MM.1S (cell line): Measurements from ENCODE around the gene SYCE1.
"Not testable (repeated sequence)": the region's sequence is repeated elsewhere in the genome, so short reads cannot be mapped to it uniquely, and the experiment has no call there.

Source experiments
- DNase-seq: peaks from one replicate; pipeline ENCODE4 v3.0.0-alpha.2; 2015
- H2AFZ ChIP-seq: fragments of 300-600 bp; sonication (generic); 2 replicates; pipeline ENCODE4 v1.6.0; 2016; ENCODE audit warnings: antibody characterized with exemption, low read length
- H3F3A ChIP-seq: fragments of 300-600 bp; sonication (generic); 2 replicates; pipeline ENCODE4 v1.6.1; 2016; ENCODE audit warnings: mild to moderate bottlenecking, antibody characterized with exemption, low read length, moderate library complexity, mixed read lengths; ENCODE audit not compliant: insufficient read depth
- H3K27ac ChIP-seq: fragments of 300-600 bp; sonication (generic); 2 replicates; pipeline ENCODE4 v1.5.1; 2016; ENCODE audit warnings: mild to moderate bottlenecking, low read length
- H3K27me3 ChIP-seq: fragments of 300-600 bp; sonication (generic); replicated peaks from 2 replicates; pipeline ENCODE4 v1.6.0; 2016; ENCODE audit warnings: low read length; ENCODE audit not compliant: insufficient read depth
- H3K36me3 ChIP-seq: fragments of 300-600 bp; sonication (generic); replicated peaks from 2 replicates; pipeline ENCODE4 v1.6.1; 2016; ENCODE audit warnings: mild to moderate bottlenecking, low read length, mixed read lengths; ENCODE audit not compliant: insufficient read depth
- H3K4me1 ChIP-seq: fragments of 300-600 bp; sonication (generic); 2 replicates; pipeline ENCODE4 v1.6.1; 2016; ENCODE audit warnings: low read length, mixed read lengths
- H3K4me2 ChIP-seq: fragments of 300-600 bp; sonication (generic); 2 replicates; pipeline ENCODE4 v1.6.0; 2016; ENCODE audit warnings: low read depth, low read length
- H3K4me3 ChIP-seq: fragments of 300-600 bp; sonication (generic); 2 replicates; pipeline ENCODE4 v1.5.1; 2016; ENCODE audit warnings: low read length, mixed read lengths
- H3K79me2 ChIP-seq: fragments of 300-600 bp; sonication (generic); 2 replicates; pipeline ENCODE4 v1.6.1; 2016; ENCODE audit warnings: mixed run types, low read length, mixed read lengths
- H3K9ac ChIP-seq: fragments of 300-600 bp; sonication (generic); 2 replicates; pipeline ENCODE4 v1.6.1; 2016; ENCODE audit warnings: low read length, mixed read lengths
- H3K9me2 ChIP-seq: fragments of 300-600 bp; sonication (generic); replicated peaks from 2 replicates; pipeline ENCODE4 v1.6.1; 2016; ENCODE audit warnings: mild to moderate bottlenecking, low read length, mixed read lengths; ENCODE audit not compliant: insufficient read depth
- H3K9me3 ChIP-seq: fragments of 300-600 bp; sonication (generic); replicated peaks from 2 replicates; pipeline ENCODE4 v1.6.1; 2016; ENCODE audit warnings: mild to moderate bottlenecking, low read length, mixed read lengths; ENCODE audit not compliant: insufficient read depth
- H4K20me1 ChIP-seq: fragments of 300-600 bp; sonication (generic); 2 replicates; pipeline ENCODE4 v1.6.1; 2016; ENCODE audit warnings: mild to moderate bottlenecking, low read length, moderate library complexity, mixed read lengths; ENCODE audit not compliant: insufficient read depth
- EZH2 ChIP-seq: fragments of 300-600 bp; sonication (generic); optimal IDR thresholded peaks from 2 replicates; pipeline ENCODE3; 2017; ENCODE audit warnings: low read depth, mild to moderate bottlenecking, antibody characterized with exemption, low read length, mixed read lengths
- EZH2phosphoT487 ChIP-seq: fragments of 300-600 bp; sonication (generic); IDR thresholded peaks from 2 replicates; pipeline ENCODE4 v1.6.1; 2018; ENCODE audit warnings: antibody characterized with exemption, low read length
- TF ChIP-seq, protein P1 (sequence below): fragments of 300-600 bp; sonication (generic); IDR thresholded peaks from 2 replicates; pipeline ENCODE4 v1.5.1; 2016; ENCODE audit warnings: antibody characterized with exemption, low read length, mixed read lengths

The SYCE1 gene

GRCh38 chr10:133592716-133593115 is 27.3 kb upstream of the SYCE1 start:
- no peak for DNase-seq

DNA sequence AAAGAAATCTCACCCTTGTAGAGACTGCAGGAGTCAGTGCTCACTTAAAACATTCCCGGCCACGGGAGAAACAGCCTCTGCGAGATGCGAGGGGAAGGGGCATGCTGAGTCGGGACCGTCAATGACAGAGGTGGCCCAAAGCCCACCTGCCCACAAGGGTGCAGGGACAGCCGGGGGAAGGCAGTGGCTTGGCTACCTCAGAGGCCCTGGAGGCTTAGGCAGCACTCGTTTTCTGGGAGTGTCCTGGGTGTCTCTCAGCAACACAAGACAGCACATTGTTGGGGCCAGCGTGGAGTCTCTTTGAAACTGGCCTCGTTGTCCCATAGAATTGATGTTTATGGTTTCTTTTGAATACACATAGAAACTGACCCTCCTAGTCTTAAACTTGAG is 25.6 kb upstream of the SYCE1 start:
- TF ChIP-seq EZH2phosphoT487 (no peak), EZH2 (no peak)
- TF ChIP-seq, protein P1, sequence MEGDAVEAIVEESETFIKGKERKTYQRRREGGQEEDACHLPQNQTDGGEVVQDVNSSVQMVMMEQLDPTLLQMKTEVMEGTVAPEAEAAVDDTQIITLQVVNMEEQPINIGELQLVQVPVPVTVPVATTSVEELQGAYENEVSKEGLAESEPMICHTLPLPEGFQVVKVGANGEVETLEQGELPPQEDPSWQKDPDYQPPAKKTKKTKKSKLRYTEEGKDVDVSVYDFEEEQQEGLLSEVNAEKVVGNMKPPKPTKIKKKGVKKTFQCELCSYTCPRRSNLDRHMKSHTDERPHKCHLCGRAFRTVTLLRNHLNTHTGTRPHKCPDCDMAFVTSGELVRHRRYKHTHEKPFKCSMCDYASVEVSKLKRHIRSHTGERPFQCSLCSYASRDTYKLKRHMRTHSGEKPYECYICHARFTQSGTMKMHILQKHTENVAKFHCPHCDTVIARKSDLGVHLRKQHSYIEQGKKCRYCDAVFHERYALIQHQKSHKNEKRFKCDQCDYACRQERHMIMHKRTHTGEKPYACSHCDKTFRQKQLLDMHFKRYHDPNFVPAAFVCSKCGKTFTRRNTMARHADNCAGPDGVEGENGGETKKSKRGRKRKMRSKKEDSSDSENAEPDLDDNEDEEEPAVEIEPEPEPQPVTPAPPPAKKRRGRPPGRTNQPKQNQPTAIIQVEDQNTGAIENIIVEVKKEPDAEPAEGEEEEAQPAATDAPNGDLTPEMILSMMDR = no peak
- no peak overlapping the region for H3K4me2 ChIP-seq
- no peak for DNase-seq
- H4K20me1 ChIP-seq = no peaks in the 10 kb centered on the region
- no peaks in the 10 kb centered on the region for H3K36me3 ChIP-seq
- H3K79me2 ChIP-seq = no peaks in the 10 kb centered on the region
- peaks cover 38% of the 10 kb centered on the region for H3K27me3 ChIP-seq
- H3K9ac ChIP-seq = no peak overlapping the region
- H2AFZ ChIP-seq = no peak overlapping the region
- no peaks in the 10 kb centered on the region; the same call in 1 of the 2 replicates for H3K9me3 ChIP-seq
- H3F3A ChIP-seq = no peaks in the 10 kb centered on the region
- no peaks in the 10 kb centered on the region for H3K4me1 ChIP-seq
- no peaks in the 10 kb centered on the region for H3K9me2 ChIP-seq
- no peak overlapping the region for H3K27ac ChIP-seq
- no peak overlapping the region for H3K4me3 ChIP-seq

More at GRCh38 chr10:133592716-133593115, 27.3 kb upstream of the SYCE1 start:
- no peak overlapping the region for H2AFZ ChIP-seq
- TF ChIP-seq EZH2phosphoT487 (no peak), EZH2 (no peak)
- TF ChIP-seq, protein P1 = no peak
- no peaks in the 10 kb centered on the region; the same call in 1 of the 2 replicates for H3K9me3 ChIP-seq
- no peaks in the 10 kb centered on the region for H3F3A ChIP-seq
- no peak overlapping the region for H3K4me2 ChIP-seq
- no peaks in the 10 kb centered on the region for H3K9me2 ChIP-seq
- no peaks in the 10 kb centered on the region for H3K4me1 ChIP-seq
- H3K4me3 ChIP-seq = no peak overlapping the region
- no peak overlapping the region for H3K9ac ChIP-seq
- no peak overlapping the region for H3K27ac ChIP-seq
- no peaks in the 10 kb centered on the region for H3K36me3 ChIP-seq
- H4K20me1 ChIP-seq = no peaks in the 10 kb centered on the region
- peaks cover 40% of the 10 kb centered on the region for H3K27me3 ChIP-seq
- H3K79me2 ChIP-seq = no peaks in the 10 kb centered on the region

DNA sequence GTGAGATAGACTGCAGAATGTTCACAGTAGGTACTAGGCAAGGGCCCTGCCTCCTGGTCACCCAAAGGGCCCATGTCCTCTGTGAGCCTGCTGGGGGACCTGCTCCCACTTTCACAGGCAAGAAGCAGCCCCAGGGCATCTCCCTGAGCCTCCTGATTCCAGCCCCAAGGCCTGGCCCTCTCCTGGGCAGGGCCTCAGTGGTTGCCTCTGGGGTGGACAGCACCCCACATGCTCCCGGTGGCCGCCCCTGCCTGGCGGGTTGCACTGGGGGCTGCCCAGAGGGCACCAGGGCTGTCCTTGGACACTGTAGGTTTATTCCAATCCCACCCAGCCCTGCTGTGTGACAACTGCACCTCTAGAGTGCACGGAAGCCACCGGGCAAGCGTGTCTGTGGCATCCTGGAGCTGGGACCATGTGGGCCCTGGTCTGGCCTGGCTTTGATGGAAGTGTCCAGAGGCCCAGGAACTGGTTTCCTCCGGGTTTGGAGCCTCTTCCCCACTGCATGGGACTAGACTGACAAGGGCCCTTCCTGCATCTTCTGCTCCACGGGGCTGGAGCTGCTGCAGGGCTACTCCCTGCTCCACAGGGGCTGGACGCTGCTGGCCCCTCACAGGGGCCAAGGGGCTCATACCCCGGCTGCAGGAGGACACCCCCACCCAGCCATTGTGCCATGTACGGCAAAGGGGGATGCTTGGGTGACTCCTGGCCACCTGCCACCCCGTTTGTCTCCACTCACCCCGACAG is 25.0 kb upstream of the SYCE1 start:
- TF ChIP-seq, protein P1 = no peak
- no peak for TF ChIP-seq EZH2
- no peak for TF ChIP-seq EZH2phosphoT487
- no peak overlapping the region for H3K27ac ChIP-seq
- no peak overlapping the region for H3K4me3 ChIP-seq
- H3K4me2 ChIP-seq = no peak overlapping the region
- no peaks in the 10 kb centered on the region; the same call in 1 of the 2 replicates for H3K9me3 ChIP-seq
- DNase-seq = no peak
- no peaks in the 10 kb centered on the region for H3K4me1 ChIP-seq
- H4K20me1 ChIP-seq = no peaks in the 10 kb centered on the region
- no peaks in the 10 kb centered on the region for H3K9me2 ChIP-seq
- peaks cover 38% of the 10 kb centered on the region for H3K27me3 ChIP-seq
- no peak overlapping the region for H2AFZ ChIP-seq
- no peak overlapping the region for H3K9ac ChIP-seq
- H3K79me2 ChIP-seq = no peaks in the 10 kb centered on the region
- no peaks in the 10 kb centered on the region for H3K36me3 ChIP-seq
- H3F3A ChIP-seq = no peaks in the 10 kb centered on the region

DNA sequence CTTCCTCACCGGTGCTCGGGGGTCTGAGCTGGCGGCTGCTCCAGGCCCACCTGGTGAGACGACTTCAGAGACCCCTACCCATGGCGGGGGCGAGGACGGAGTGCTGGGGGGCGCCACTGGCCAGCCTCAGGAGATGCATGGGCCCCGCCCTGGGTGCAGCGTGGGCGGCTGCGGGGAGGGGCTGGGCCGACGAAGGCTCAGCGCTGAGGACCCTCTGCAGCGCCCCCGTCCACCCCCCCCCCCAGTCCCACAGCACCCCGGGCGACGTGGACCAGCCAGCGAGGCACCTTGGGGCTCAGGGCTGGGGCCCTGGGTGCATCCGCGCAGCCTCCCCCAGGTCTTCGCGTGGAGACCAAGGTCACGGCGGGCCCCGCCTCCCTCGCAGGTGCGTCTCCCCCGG is 11.7 kb upstream of the SYCE1 start:
- not testable (repeated sequence) for H3K9ac ChIP-seq, H3K4me2 ChIP-seq, H3F3A ChIP-seq, H3K9me3 ChIP-seq, H3K36me3 ChIP-seq, H3K79me2 ChIP-seq, H3K4me1 ChIP-seq, H3K9me2 ChIP-seq, H3K27me3 ChIP-seq, H3K27ac ChIP-seq, H4K20me1 ChIP-seq, DNase-seq, H3K4me3 ChIP-seq, H2AFZ ChIP-seq

DNA sequence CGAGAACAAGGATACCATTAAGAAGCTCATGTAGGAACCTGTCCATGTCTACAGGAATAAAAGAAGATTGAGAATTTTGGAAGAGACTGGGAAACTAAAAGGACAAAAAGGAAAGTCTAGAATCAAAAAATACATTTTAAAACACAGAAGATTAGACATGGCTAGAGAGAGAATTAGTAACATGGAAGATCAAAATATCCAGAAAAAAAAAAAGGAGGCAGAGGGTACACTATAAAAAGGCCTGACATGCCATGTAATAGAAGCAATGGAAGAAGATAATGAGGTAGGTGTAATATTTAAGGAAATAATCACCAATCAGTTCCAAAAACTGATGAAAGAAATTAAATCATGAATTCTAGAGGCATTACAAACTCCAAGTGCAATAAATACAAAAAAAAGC is 8.1 kb upstream of the SYCE1 start:
- H3K4me3 ChIP-seq, H3K9ac ChIP-seq, H3K27me3 ChIP-seq, H3K36me3 ChIP-seq, DNase-seq, H2AFZ ChIP-seq, H3K4me2 ChIP-seq, H3F3A ChIP-seq, H3K27ac ChIP-seq, H3K9me3 ChIP-seq, H3K9me2 ChIP-seq, H4K20me1 ChIP-seq, H3K4me1 ChIP-seq, H3K79me2 ChIP-seq: not testable (repeated sequence)
